Subcutaneous adipose tissue (tissue), 4 donors: Measurements from ENCODE around the gene SOX18. TPM values are rescaled to one million over a fixed set of nuclear protein-coding genes. Genes with fewer than 3 reads are reported as not detected.

Source experiments
- total RNA-seq, 4 donors: library from RNA; depleted of rRNA; stranded (reverse); fragments of >200 nt; gene quantifications; one replicate each; pipeline ENCODE4 v1.1.0, GENCODE V29; 2016
- TF ChIP-seq, protein P1 (sequence below): fragments of 450-650 bp; IDR thresholded peaks from one replicate; pipeline ENCODE4 v1.5.1; 2016; ENCODE audit warnings: low read depth, mild to moderate bottlenecking, control low read depth, antibody characterized with exemption, moderate library complexity

SOX18 gene
- total RNA-seq, 4 donors from 2014 or later: 1.2 to 46.3 (median 7.1) TPM

DNA sequence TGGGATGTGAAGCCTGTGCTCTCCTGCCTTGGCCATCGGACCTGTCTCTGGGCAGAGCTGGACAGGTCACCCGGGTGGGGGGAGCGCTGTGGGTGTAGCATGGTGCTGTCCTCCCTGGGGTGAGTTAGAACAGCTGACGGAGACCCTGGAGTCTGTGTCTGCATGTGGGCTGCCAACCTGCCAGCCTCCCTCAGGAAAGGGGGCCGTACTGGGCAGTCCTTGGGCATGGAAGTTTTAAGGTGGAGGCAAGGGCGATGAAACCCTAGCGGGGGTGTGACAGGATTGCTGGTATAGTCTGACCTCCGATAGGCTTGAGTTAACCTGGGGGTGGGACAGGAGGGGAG is 2.4 kb downstream of the SOX18 start:
- TF ChIP-seq, protein P1, sequence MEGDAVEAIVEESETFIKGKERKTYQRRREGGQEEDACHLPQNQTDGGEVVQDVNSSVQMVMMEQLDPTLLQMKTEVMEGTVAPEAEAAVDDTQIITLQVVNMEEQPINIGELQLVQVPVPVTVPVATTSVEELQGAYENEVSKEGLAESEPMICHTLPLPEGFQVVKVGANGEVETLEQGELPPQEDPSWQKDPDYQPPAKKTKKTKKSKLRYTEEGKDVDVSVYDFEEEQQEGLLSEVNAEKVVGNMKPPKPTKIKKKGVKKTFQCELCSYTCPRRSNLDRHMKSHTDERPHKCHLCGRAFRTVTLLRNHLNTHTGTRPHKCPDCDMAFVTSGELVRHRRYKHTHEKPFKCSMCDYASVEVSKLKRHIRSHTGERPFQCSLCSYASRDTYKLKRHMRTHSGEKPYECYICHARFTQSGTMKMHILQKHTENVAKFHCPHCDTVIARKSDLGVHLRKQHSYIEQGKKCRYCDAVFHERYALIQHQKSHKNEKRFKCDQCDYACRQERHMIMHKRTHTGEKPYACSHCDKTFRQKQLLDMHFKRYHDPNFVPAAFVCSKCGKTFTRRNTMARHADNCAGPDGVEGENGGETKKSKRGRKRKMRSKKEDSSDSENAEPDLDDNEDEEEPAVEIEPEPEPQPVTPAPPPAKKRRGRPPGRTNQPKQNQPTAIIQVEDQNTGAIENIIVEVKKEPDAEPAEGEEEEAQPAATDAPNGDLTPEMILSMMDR: no peak

DNA sequence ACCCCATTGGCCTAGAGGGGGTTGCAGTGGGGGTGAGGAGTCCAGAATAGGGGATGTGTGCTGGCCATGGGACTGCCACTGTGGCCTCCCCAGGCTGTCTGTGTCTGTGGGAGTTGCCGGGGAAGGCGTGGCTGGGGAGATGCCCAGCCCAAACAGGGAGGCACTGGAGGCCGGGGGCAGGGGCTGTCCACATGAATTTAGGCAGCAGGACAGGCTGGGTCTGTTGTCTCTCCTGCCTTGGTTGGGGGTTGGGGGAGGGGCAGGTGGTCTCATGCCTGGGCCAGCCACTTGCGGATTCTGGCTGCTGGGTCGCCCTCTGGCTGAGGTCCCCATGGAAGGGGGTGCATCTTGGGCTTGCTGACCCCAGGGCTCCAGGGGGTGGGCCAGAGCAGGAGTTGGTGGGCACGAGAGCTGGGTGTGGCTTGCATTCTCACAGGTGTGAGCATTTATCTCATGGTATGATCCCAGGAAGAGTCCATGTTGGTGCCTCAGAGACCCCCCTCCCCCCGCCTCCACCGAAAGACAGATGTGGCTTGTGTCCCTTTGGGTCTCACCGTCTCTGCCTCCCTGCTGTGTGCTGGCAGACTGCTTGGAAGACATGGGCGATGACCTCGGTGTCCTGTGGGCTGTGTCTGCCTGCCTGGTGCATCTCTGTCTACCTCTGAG is 4.0 kb downstream of the SOX18 start:
- TF ChIP-seq, protein P1: no peak

DNA sequence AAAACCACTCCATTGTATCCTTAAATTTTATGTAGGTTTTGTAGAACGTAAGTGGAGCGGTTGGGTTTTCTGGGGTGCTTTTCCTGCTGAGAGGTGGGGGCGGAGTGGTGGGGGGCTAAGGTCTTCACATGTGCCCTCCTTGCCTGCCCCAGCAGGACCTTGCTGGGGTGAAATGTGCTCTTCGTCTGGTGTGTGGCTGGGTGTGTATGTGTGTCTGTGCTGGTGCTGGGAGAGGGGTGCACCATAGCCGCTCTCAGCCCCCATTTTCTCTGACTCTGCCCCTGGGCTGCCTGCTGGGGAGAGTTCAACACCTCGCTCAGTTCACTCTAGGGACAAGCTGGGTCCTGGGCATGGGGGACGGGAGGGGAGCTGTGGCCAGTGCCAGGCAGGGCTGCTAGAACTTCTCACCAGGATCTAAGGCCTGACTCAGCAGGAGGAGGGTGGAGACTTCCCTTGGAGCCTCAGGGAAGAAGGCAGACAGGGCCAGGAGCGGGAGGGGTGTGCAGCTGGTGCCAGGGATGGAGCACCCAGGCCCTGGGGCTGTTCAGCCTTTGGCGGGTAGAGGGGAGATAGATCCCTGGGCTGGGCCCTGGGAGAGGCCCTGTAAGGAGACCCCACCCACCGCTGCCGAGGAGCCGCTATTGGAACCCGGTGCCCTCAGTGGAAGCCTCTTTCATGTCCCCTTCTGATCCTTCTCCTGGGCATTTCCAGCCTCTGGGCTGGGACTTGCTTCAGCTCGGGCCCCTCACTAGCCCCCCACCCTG is 4.8 kb downstream of the SOX18 start:
- TF ChIP-seq, protein P1: no peak

DNA sequence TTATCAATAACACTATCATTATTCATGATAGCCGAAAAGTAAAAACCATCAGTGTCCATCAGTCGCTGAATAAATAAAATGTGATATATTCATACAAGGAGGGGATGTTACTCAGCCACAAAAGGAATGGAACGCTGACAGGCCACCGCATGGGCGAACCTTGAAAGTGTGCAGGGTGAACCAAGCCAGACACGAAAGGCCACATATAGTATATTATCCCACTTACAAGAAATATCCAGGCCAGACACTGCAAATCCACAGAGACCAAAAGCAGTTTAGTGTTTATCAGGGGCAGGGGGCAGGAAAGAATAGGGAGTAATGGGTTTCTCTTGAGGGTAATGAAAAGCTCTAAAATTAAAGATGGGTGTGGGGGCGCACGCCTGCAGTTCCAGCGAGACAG is 5.7 kb downstream of the SOX18 start:
- TF ChIP-seq, protein P1: no peak

DNA sequence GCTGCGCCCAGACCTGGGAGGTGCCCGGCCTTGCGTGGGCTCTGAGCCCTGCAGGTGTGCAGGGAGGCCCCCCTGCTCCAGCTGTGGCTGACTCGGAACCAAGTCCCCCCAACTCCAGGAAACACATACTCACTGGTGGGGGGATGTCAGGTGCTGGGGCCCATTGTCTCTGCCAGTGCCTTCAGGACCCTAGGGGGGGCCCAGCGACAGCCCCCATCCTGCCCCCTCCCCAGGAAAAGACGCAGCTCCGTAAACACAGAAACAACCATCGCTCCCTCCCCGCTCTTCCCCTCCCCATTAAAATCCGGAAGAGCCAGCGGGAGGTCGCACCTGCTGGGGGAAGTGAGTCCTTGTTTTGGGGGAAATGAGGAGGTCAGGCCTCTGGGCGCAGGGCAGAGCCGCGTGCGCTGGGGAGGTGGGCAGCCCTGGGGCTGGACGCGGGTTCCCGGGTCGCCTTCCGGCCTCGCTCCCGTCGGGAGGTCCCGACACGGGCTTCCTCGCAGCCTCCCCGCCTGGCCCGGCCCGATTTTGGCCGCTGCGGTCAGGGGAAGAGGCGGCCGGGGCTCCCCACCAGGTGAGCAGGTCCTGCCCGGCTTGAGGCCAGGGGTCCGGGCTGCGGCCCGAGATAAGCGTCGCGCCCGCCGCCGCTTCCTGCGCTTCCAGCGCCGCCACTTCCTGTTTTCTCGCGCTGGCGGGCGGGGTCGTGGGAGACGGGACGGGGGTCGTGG is 7.2 kb downstream of the SOX18 start:
- TF ChIP-seq, protein P1: no peak

DNA sequence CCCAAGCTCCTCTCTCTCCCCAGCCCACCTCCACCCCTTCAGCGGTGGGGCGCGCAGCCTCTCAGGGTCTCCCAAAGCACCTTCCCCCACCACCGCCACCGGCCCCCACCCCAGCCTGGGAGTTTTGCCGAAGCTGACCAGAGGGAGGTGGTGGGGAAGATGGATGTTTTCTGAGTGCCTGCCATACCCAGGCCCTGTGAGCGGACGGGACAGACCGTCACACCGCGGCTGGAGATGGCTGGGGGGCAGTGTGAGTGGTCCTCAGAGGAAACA is 7.7 kb downstream of the SOX18 start:
- TF ChIP-seq, protein P1: no peak

DNA sequence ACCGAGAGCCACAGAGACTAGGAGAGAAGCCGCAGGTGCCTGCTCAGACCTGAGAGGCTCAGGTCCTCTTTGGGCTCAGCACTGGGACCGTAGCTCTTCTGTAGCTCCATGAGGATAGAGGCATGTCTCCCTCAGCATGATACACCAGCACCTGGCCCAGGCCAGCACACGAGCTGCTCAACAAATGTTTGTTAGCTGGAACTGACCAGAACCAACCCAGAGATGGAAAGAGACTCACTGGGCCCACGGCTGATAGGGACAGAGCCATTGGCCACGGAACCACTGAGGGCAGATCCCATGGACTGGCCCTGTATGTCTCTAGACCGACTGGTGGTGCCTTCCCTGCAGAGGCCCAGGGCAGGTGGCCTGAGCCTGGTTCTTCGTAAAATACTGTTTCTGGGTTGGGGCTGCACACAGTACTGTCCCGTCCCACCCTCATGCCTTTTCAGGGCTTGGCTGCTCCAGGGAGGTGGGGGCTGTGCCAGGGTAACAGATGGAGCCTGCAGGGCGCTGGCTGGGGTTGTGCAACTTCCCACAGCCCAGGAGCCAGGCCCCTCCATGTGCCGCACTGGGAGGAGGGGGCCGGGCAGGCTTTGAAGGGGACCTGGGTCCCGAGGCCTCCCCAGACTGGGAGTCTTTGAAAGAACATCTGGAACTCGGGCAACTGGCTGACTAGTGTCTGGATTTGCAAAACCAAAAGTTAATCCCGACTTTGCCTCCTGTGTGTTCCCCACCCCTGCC is 8.2 kb downstream of the SOX18 start:
- TF ChIP-seq, protein P1: no peak
